Stimulated activated naive CD4-positive, alpha-beta T cell (primary cell): ENCODE measurements around the gene RCE1.

ENCODE experiments used
- DNase-seq, 6 experiments: peaks; one replicate each; lab custom pipeline; 2025; lab: John Stamatoyannopoulos, UW

RCE1 gene

GRCh38 chr11:66885950-66886440 lies 42.8 kb downstream of the RCE1 start:
- DNase-seq = no peak

- no peak for DNase-seq
Measured at GRCh38 chr11:66886671-66887221, 43.5 kb downstream of the RCE1 start.

GRCh38 chr11:66887526-66887925 lies 44.3 kb downstream of the RCE1 start:
- DNase-seq = no peak

- no peak for DNase-seq
Measured at GRCh38 chr11:66888282-66888681, 45.0 kb downstream of the RCE1 start.

- no peak for DNase-seq
Measured at GRCh38 chr11:66889960-66890359, 46.7 kb downstream of the RCE1 start.

- no peak for DNase-seq
Measured at GRCh38 chr11:66891851-66892660, 48.8 kb downstream of the RCE1 start.

GRCh38 chr11:66892911-66893310 lies 49.7 kb downstream of the RCE1 start:
- no peak for DNase-seq

DNA sequence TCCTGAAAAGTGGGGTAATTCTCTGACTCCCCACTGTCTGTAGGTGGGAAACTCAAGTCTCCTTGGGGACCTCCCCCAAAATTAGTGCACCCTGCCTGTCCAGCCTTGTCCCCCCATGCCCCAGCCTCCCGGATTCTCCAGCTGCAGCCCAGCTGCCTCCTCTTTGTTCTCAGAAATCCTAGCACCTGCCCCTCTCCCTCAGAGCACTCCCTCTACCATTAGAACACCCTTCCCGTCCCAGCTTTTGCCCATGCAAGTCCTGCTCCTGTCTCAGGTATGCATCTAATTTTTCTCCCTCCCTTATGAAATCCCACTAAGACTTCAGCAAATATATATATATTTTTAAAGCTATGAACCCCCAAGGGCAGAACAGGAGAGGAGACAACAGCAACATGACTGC lies 50.9 kb downstream of the RCE1 start:
- DNase-seq = no peak
